A549 treated with AZD9567 at 1 μM for 4 hours (cell line): ENCODE measurements around the gene MED16. TPM values are rescaled to one million over a fixed set of nuclear protein-coding genes. Genes with fewer than 3 reads are reported as not detected.

Experiments used
- total RNA-seq: library from RNA; stranded (reverse); fragments of 200-300 nt; extraction: Qiagen RNA extraction; gene quantifications from 5 replicates; pipeline ENCODE4 v1.2.3, GENCODE V29; 2022; ENCODE audit not compliant: insufficient read depth

MED16 gene
- 16.3 to 22.4 TPM (median 19.0 TPM) in 5 replicates for total RNA-seq

GRCh38 chr19:892894-893689, at the start of gene MED16, which contains the start of gene RNU6-9:
MED16 (minus strand) TSS chr19:893187; CDS start chr19:891131, 2,056 bp downstream.
RNU6-9 (plus strand) TSS chr19:893484.

GRCh38 chr19:925526-926322, 32.7 kb upstream of the MED16 start, which contains the start of gene ARID3A:
ARID3A (plus strand) TSS chr19:926035; CDS start chr19:929529, 3,494 bp downstream.

GRCh38 chr19:917323-918151, 24.6 kb upstream of the MED16 start, which contains the start of gene KISS1R:
KISS1R (plus strand) TSS chr19:917333; CDS start chr19:917503, 170 bp downstream.

GRCh38 chr19:913080-913748, 20.2 kb upstream of the MED16 start, which contains the start of gene R3HDM4:
R3HDM4 (minus strand) TSS chr19:913219; CDS start chr19:913157, 62 bp downstream.

GRCh38 chr19:858868-859843, 33.8 kb downstream of the MED16 start, which contains the start of gene CFD:
CFD (plus strand) TSS chr19:859664; CDS start chr19:859690, 26 bp downstream.

GRCh38 chr19:852136-853013, 40.6 kb downstream of the MED16 start, which contains the start of gene ELANE:
ELANE (plus strand) TSS chr19:852303; CDS start chr19:852329, 26 bp downstream.

GRCh38 chr19:840519-841206, 52.3 kb downstream of the MED16 start, which contains the start of gene PRTN3:
PRTN3 (plus strand) TSS chr19:840999; CDS start chr19:841009, 10 bp downstream.

GRCh38 chr19:827710-828321, 65.2 kb downstream of the MED16 start, which contains the start of gene AZU1:
AZU1 (plus strand) TSS chr19:827837; CDS start chr19:827847, 10 bp downstream.

GRCh38 chr19:821825-822503, 71.0 kb downstream of the MED16 start, which contains the start of gene PLPPR3:
PLPPR3 (minus strand) TSS chr19:821955; CDS start chr19:821559, 396 bp downstream.

Other genes starting within 250 kb of the MED16 start
- gene RNF126, start 230.0 kb downstream of the MED16 start, total RNA-seq = 63.5 to 73.3 TPM (median 72.5 TPM) in 5 replicates
- 198 to 279 TPM (median 261 TPM) in 5 replicates for gene FSTL3, start 216.8 kb downstream of the MED16 start, total RNA-seq
- 0.10 to 0.32 TPM (median 0.13 TPM) in 3 of 5 replicates, not detected in the others for gene PRSS57, start 197.7 kb downstream of the MED16 start, total RNA-seq
- 6.7 to 14.2 TPM (median 12.8 TPM) in 5 replicates for gene PALM, start 184.3 kb downstream of the MED16 start, total RNA-seq
- 63.4 to 77.5 TPM (median 76.5 TPM) in 5 replicates for gene MISP, start 142.1 kb downstream of the MED16 start, total RNA-seq
- 220 to 256 TPM (median 229 TPM) in 5 replicates for gene PTBP1, start 95.7 kb downstream of the MED16 start, total RNA-seq
- gene PLPPR3, start 71.2 kb downstream of the MED16 start, total RNA-seq = 2.9 to 4.8 TPM (median 4.2 TPM) in 5 replicates
- 0.22 to 0.41 TPM (median 0.27 TPM) in 4 of 5 replicates, not detected in the other for gene AZU1, start 65.3 kb downstream of the MED16 start, total RNA-seq
- 0.20 to 0.55 TPM (median 0.32 TPM) in 4 of 5 replicates, not detected in the other for gene PRTN3, start 52.2 kb downstream of the MED16 start, total RNA-seq
- gene ELANE, start 40.9 kb downstream of the MED16 start, total RNA-seq = 0.09 to 0.18 TPM (median 0.12 TPM) in 4 of 5 replicates, not detected in the other
- 19.2 to 25.8 TPM (median 23.5 TPM) in 5 replicates for gene CFD, start 33.5 kb downstream of the MED16 start, total RNA-seq
- gene RNU6-9, start 297 bp upstream of the MED16 start, total RNA-seq = not detected in 5 replicates
- 20.0 to 43.9 TPM (median 40.6 TPM) in 5 replicates for gene R3HDM4, start 20.0 kb upstream of the MED16 start, total RNA-seq
- 0.28 to 0.65 TPM (median 0.43 TPM) in 4 of 5 replicates, not detected in the other for gene KISS1R, start 24.1 kb upstream of the MED16 start, total RNA-seq
- 3.2 to 5.1 TPM (median 3.9 TPM) in 5 replicates for gene ARID3A, start 32.8 kb upstream of the MED16 start, total RNA-seq
- 45.2 to 72.8 TPM (median 66.3 TPM) in 5 replicates for gene WDR18, start 91.2 kb upstream of the MED16 start, total RNA-seq
- 2.0 to 3.7 TPM (median 3.3 TPM) in 4 of 5 replicates, not detected in the other for gene GRIN3B, start 107.2 kb upstream of the MED16 start, total RNA-seq
- 81.7 to 126 TPM (median 123 TPM) in 5 replicates for gene TMEM259, start 127.9 kb upstream of the MED16 start, total RNA-seq
- not detected in 5 replicates for gene RNU6-2, start 128.3 kb upstream of the MED16 start, total RNA-seq
- gene CNN2, start 133.4 kb upstream of the MED16 start, total RNA-seq = 59.2 to 96.5 TPM (median 67.0 TPM) in 5 replicates
- 11.2 to 16.3 TPM (median 13.7 TPM) in 5 replicates for gene ABCA7, start 146.9 kb upstream of the MED16 start, total RNA-seq
- 2.6 to 3.2 TPM (median 2.9 TPM) in 5 replicates for gene ARHGAP45, start 174.0 kb upstream of the MED16 start, total RNA-seq
- 209 to 249 TPM (median 237 TPM) in 5 replicates for gene POLR2E, start 202.2 kb upstream of the MED16 start, total RNA-seq
- gene GPX4, start 210.8 kb upstream of the MED16 start, total RNA-seq = 423 to 497 TPM (median 483 TPM) in 5 replicates